ENCODE results near the gene HEXIM2. TPM values are rescaled to one million over a fixed set of nuclear protein-coding genes. Genes with fewer than 3 reads are reported as not detected.
A peak's percentile ranks its signal among the peaks of the same experiment; 100 is the strongest.

HEXIM2 gene
- polyA plus RNA-seq, 3 donors, result 2.5 to 3.0 (median 2.9) TPM

DNA sequence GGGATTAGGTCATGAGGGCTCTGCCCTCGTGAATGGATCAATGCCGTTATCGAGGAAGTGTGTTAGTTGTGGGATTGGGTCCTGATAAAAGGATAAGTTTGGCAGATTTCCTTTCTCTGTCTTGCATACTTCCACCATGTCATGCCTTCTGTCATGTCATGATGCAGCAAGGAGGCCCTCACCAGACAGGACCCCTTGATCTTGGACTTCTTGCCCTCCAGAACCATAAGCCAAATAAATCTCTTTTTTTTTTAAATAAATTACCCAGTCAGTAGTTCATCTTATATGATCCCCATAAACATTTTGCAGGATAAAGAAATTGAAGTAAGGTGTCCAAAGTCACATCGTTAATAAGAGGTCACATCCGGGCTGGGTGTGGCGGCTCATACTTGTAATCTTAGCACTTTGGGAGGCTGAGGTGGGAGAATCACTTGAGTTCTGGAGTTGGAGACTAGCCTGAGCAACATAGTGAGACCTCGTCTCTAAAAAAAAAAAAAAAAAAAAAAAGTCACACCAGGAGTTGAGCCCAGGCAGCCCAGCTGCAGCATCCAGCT lies 25.2 kb downstream of the HEXIM2 start:
- Histone ChIP-seq H3K36me3 (replicated peaks in 1 of 2; ENCODE audit: control insufficient read depth in 1 of 2, insufficient read depth in 2 of 2, low read length in 2 of 2) (no peaks in the 10 kb centered on the region), H3K4me2 (replicated peaks; ENCODE audit: extremely low read depth, low read length, poor library complexity, severe bottlenecking) (no peak overlapping the region), H3K4me1 (ENCODE audit: control insufficient read depth in 1 of 2, insufficient read depth in 2 of 2, low read length in 2 of 2) (peaks cover 3 to 11% of the 10 kb centered on the region in 2 donors), H3K9ac (ENCODE audit: insufficient read depth, low read length, poor library complexity, severe bottlenecking) (no peak overlapping the region), H3K27me3 (ENCODE audit: control insufficient read depth in 2 of 2, insufficient read depth in 2 of 2, low read length in 2 of 2) (no peaks in the 10 kb centered on the region), H3K4me3 (replicated peaks in 1 of 3; ENCODE audit: low read depth in 2 of 3, low read length in 3 of 3) (no peak overlapping the region), H2AFZ (ENCODE audit: insufficient read depth, low read depth, low read length, poor library complexity, severe bottlenecking) (no peak overlapping the region), H3K9me3 (replicated peaks in 1 of 2; ENCODE audit: control insufficient read depth in 1 of 2, insufficient read depth in 1 of 2, low read length in 2 of 2) (no peaks in the 10 kb centered on the region), H3K79me2 (ENCODE audit: insufficient read depth, low read length) (no peaks in the 10 kb centered on the region), H3K27ac (ENCODE audit: low read depth in 1 of 2, low read length in 2 of 2) (no peak overlapping the region), H4K20me1 (ENCODE audit: insufficient read depth, low read length) (no peaks in the 10 kb centered on the region)
- TF ChIP-seq, protein P1, sequence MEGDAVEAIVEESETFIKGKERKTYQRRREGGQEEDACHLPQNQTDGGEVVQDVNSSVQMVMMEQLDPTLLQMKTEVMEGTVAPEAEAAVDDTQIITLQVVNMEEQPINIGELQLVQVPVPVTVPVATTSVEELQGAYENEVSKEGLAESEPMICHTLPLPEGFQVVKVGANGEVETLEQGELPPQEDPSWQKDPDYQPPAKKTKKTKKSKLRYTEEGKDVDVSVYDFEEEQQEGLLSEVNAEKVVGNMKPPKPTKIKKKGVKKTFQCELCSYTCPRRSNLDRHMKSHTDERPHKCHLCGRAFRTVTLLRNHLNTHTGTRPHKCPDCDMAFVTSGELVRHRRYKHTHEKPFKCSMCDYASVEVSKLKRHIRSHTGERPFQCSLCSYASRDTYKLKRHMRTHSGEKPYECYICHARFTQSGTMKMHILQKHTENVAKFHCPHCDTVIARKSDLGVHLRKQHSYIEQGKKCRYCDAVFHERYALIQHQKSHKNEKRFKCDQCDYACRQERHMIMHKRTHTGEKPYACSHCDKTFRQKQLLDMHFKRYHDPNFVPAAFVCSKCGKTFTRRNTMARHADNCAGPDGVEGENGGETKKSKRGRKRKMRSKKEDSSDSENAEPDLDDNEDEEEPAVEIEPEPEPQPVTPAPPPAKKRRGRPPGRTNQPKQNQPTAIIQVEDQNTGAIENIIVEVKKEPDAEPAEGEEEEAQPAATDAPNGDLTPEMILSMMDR (IDR thresholded peaks at IDR 0.05), result no peak
- Mint-ChIP-seq H3K36me3 (peaks cover 0 to 2% of the 10 kb centered on the region in 2 donors), H3K4me1 (peaks cover 14% of the 10 kb centered on the region), H3K4me3 (no peak overlapping the region), H3K27ac (peak overlapping the region in 1 of 7 donors; percentile 46), H3K9me3 (no peaks in the 10 kb centered on the region), H3K27me3 (ENCODE audit: low read depth in 3 of 3) (peaks cover 0 to 2% (median 0%) of the 10 kb centered on the region in 3 donors)
- 0% methylated on average over 1 of the region's 7 CpGs for WGBS (ENCODE audit: insufficient coverage)
- no peak for DNase-seq
- intact Hi-C loops (cut with micrococcal nuclease), result no loop called here

DNA sequence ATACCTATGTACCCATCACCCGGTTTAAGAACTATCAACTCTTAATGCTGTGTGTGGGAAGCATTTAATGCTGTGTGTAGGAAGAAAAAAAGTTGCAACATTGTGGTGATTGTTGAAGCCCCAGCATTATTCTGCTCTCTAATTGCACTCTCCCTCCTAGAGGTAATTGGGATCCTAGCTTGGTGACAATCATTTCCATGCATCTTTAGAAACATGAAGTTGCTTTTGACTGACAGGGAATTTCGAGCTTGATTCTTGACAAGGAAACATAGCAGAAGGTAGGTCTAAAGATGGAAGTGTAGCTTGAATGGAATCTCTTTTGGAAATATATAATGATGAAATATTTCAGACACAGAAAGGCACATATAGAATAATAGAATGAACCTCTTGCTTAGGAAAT lies 27.3 kb downstream of the HEXIM2 start:
- H3K4me3 ChIP-seq (replicated peaks in 1 of 3; ENCODE audit: low read depth in 2 of 3, low read length in 3 of 3), result no peak overlapping the region
- no peaks in the 10 kb centered on the region for H3K9me3 ChIP-seq (replicated peaks in 1 of 2; ENCODE audit: control insufficient read depth in 1 of 2, insufficient read depth in 1 of 2, low read length in 2 of 2)
- H3K4me1 Mint-ChIP-seq, result peaks cover 11% of the 10 kb centered on the region
- TF ChIP-seq, protein P1 (IDR thresholded peaks at IDR 0.05), result no peak
- no peak overlapping the region for H2AFZ ChIP-seq (ENCODE audit: insufficient read depth, low read depth, low read length, poor library complexity, severe bottlenecking)
- no peak overlapping the region for H3K4me3 Mint-ChIP-seq
- H3K9me3 Mint-ChIP-seq, result no peaks in the 10 kb centered on the region
- H3K36me3 Mint-ChIP-seq, result peaks cover 0 to 2% of the 10 kb centered on the region in 2 donors
- intact Hi-C loops (cut with micrococcal nuclease), result no loop called here
- no peak overlapping the region for H3K4me2 ChIP-seq (replicated peaks; ENCODE audit: extremely low read depth, low read length, poor library complexity, severe bottlenecking)
- peaks cover 0 to 6% of the 10 kb centered on the region in 2 donors for H3K4me1 ChIP-seq (ENCODE audit: control insufficient read depth in 1 of 2, insufficient read depth in 2 of 2, low read length in 2 of 2)
- H3K27ac Mint-ChIP-seq, result peak overlapping the region in 1 of 7 donors; percentile 26
- H3K27me3 Mint-ChIP-seq (ENCODE audit: low read depth in 3 of 3), result peaks cover 0 to 4% (median 0%) of the 10 kb centered on the region in 3 donors
- DNase-seq, result no peak
- H3K9ac ChIP-seq (ENCODE audit: insufficient read depth, low read length, poor library complexity, severe bottlenecking), result no peak overlapping the region
- H3K36me3 ChIP-seq (replicated peaks in 1 of 2; ENCODE audit: control insufficient read depth in 1 of 2, insufficient read depth in 2 of 2, low read length in 2 of 2), result no peaks in the 10 kb centered on the region
- WGBS (ENCODE audit: insufficient coverage), result no CpG with 5 or more reads among the region's 2 CpGs
- H3K27ac ChIP-seq (ENCODE audit: low read depth in 1 of 2, low read length in 2 of 2), result no peak overlapping the region
- H4K20me1 ChIP-seq (ENCODE audit: insufficient read depth, low read length), result no peaks in the 10 kb centered on the region
- H3K27me3 ChIP-seq (ENCODE audit: control insufficient read depth in 2 of 2, insufficient read depth in 2 of 2, low read length in 2 of 2), result no peaks in the 10 kb centered on the region
- H3K79me2 ChIP-seq (ENCODE audit: insufficient read depth, low read length), result no peaks in the 10 kb centered on the region
